Measurements from ENCODE around the gene FBN2. TPM values are rescaled to one million over a fixed set of nuclear protein-coding genes. Genes with fewer than 3 reads are reported as not detected.

Gene FBN2
- total RNA-seq, 1 donor from 2014 or later, result 1,151 TPM

DNA sequence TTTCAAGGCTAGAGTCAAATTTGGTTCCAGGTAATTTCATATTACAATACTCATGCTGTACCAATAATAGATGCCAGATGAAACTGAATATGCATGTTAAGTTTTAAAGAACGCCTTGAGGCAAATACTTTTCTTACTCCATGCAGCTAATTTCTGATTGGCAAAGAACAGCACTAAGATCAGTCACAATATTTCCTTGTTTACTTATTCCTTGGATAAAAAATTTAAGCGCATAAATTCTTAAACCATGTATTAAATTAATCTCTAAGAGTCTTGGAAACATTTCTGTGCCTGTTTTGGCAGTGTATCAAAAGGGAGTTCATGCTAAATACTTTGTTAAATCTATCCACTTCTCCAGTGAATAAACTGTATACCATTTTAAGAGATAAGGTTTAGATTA is 281.0 kb downstream of the FBN2 start:
- no peaks in the 10 kb centered on the region for H3K27me3 Mint-ChIP-seq (ENCODE audit: unreplicated experiment)
- peaks cover 64% of the 10 kb centered on the region for H3K36me3 Mint-ChIP-seq (ENCODE audit: unreplicated experiment)

DNA sequence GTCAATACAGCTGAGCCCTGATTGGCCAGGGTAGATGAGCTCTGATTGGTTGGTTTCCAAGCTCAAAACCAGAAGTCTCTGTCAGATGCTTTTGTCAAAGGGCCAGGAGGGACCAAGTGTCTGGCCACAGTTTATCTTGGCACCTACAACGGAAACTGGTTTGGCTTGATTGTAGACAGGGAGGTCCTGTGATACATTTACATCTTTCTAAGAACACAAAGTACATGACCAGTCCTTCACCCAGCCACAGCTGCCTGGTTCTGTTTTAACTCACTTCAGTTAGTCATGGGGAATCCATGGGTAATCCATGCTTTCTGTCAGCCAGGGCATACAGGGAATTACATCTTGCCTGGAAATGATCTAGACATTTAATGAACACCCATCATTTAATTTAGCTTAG is 283.3 kb downstream of the FBN2 start:
- Mint-ChIP-seq H3K9me3 (ENCODE audit: unreplicated experiment) (no peaks in the 10 kb centered on the region), H3K4me3 (ENCODE audit: unreplicated experiment) (no peak overlapping the region), H3K36me3 (ENCODE audit: unreplicated experiment) (peaks cover 44% of the 10 kb centered on the region), H3K4me1 (ENCODE audit: unreplicated experiment) (peaks cover 32% of the 10 kb centered on the region), H3K27ac (ENCODE audit: unreplicated experiment) (no peak overlapping the region), H3K27me3 (ENCODE audit: unreplicated experiment) (no peaks in the 10 kb centered on the region)
- DNase-seq (ENCODE audit: extremely low spot score, unreplicated experiment), result no peak
- TF ChIP-seq, protein P1, sequence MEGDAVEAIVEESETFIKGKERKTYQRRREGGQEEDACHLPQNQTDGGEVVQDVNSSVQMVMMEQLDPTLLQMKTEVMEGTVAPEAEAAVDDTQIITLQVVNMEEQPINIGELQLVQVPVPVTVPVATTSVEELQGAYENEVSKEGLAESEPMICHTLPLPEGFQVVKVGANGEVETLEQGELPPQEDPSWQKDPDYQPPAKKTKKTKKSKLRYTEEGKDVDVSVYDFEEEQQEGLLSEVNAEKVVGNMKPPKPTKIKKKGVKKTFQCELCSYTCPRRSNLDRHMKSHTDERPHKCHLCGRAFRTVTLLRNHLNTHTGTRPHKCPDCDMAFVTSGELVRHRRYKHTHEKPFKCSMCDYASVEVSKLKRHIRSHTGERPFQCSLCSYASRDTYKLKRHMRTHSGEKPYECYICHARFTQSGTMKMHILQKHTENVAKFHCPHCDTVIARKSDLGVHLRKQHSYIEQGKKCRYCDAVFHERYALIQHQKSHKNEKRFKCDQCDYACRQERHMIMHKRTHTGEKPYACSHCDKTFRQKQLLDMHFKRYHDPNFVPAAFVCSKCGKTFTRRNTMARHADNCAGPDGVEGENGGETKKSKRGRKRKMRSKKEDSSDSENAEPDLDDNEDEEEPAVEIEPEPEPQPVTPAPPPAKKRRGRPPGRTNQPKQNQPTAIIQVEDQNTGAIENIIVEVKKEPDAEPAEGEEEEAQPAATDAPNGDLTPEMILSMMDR (IDR thresholded peaks at IDR 0.05), result no peak

More for the DNA sequence above, 281.0 kb downstream of the FBN2 start:
- Mint-ChIP-seq H3K4me3 (ENCODE audit: unreplicated experiment) (no peak overlapping the region), H3K4me1 (ENCODE audit: unreplicated experiment) (peaks cover 32% of the 10 kb centered on the region), H3K9me3 (ENCODE audit: unreplicated experiment) (no peaks in the 10 kb centered on the region), H3K27ac (ENCODE audit: unreplicated experiment) (no peak overlapping the region)
- DNase-seq (ENCODE audit: extremely low spot score, unreplicated experiment), result no peak
- TF ChIP-seq, protein P1 (IDR thresholded peaks at IDR 0.05), result no peak

DNA sequence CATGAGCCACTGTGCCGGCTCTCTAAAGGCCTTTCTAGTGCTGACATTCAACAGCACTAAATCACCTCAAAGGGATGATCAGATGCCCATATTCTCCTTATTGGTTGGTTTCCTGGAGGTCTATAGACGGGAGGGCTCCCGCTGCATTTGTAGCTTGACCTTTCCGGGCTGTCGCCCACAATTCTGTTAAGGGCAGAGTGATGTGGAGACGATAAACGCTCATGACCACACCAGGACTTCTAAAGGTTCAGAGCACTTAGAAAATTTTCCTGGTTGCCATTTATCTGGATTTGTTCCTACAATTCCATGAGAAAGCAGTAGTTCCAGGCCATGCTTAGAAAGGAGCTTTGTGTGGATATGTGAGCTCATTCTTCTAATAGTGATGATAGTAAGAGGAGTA is 284.2 kb downstream of the FBN2 start:
- H3K9me3 Mint-ChIP-seq (ENCODE audit: unreplicated experiment), result no peaks in the 10 kb centered on the region
- no peak overlapping the region for H3K27ac Mint-ChIP-seq (ENCODE audit: unreplicated experiment)
- H3K4me1 Mint-ChIP-seq (ENCODE audit: unreplicated experiment), result peaks cover 32% of the 10 kb centered on the region
- DNase-seq (ENCODE audit: extremely low spot score, unreplicated experiment), result no peak
- no peak overlapping the region for H3K4me3 Mint-ChIP-seq (ENCODE audit: unreplicated experiment)
- TF ChIP-seq, protein P1 (IDR thresholded peaks at IDR 0.05), result no peak
- H3K27me3 Mint-ChIP-seq (ENCODE audit: unreplicated experiment), result no peaks in the 10 kb centered on the region
- peaks cover 38% of the 10 kb centered on the region for H3K36me3 Mint-ChIP-seq (ENCODE audit: unreplicated experiment)

DNA sequence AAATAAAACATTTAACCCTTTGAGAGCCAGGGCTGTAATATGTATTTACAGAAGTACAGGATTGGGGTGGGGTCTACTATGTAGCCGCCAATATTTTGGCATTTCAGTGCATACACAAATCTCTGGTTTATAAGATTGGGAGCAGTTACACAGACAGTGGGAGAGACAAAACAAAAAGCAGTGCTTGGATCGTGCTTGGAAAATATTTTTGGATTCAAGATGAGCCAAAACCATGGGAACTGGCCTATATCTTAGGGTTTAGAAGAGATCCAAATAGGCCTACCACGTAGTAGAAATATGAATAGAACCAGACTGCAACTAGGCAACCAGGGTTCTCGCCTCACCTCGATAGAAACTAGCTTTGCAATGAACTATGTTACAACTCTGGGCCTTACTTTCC is 284.9 kb downstream of the FBN2 start:
- Mint-ChIP-seq H3K4me1 (ENCODE audit: unreplicated experiment) (peaks cover 32% of the 10 kb centered on the region), H3K4me3 (ENCODE audit: unreplicated experiment) (no peak overlapping the region), H3K27me3 (ENCODE audit: unreplicated experiment) (no peaks in the 10 kb centered on the region), H3K9me3 (ENCODE audit: unreplicated experiment) (no peaks in the 10 kb centered on the region), H3K27ac (ENCODE audit: unreplicated experiment) (peak overlapping the region; percentile 3), H3K36me3 (ENCODE audit: unreplicated experiment) (peaks cover 33% of the 10 kb centered on the region)
- no peak for DNase-seq (ENCODE audit: extremely low spot score, unreplicated experiment)
- TF ChIP-seq, protein P1 (IDR thresholded peaks at IDR 0.05), result no peak

DNA sequence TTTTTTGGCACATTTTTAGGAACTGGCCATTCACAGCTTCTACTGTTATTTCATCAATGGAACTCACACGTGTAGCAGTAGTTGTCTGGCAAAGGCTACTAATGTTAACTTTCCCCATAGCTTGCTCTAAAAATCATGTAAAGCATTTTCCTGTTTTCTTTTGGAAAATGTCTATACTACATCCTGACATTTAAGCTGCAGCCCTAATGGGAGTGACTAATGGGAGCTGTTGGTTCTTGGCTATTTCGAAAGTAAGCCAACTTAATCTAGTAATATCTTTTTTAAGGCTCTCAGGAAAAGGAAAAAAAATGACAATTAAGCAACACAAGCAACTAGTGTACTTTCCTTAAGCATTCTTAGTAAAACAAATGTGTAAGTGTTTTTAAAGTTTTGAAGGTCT is 285.3 kb downstream of the FBN2 start:
- Mint-ChIP-seq H3K4me3 (ENCODE audit: unreplicated experiment) (no peak overlapping the region), H3K4me1 (ENCODE audit: unreplicated experiment) (peaks cover 30% of the 10 kb centered on the region), H3K27ac (ENCODE audit: unreplicated experiment) (no peak overlapping the region), H3K27me3 (ENCODE audit: unreplicated experiment) (no peaks in the 10 kb centered on the region), H3K36me3 (ENCODE audit: unreplicated experiment) (peaks cover 29% of the 10 kb centered on the region), H3K9me3 (ENCODE audit: unreplicated experiment) (no peaks in the 10 kb centered on the region)
- no peak for DNase-seq (ENCODE audit: extremely low spot score, unreplicated experiment)
- TF ChIP-seq, protein P1 (IDR thresholded peaks at IDR 0.05), result no peak
